NT2/D1 (cell line): Measurements from ENCODE around the gene MED23.

Experiments
- DNase-seq: peaks from one replicate; pipeline ENCODE4 v3.0.0-alpha.2; 2011; ENCODE audit warnings: low read depth, low spot score
- H3K27me3 ChIP-seq: 2 replicates; pipeline ENCODE4 v1.6.0; 2011; ENCODE audit warnings: mild to moderate bottlenecking; ENCODE audit not compliant: insufficient read length, insufficient read depth
- H3K36me3 ChIP-seq: 2 replicates; pipeline ENCODE4 v1.6.1; 2011; ENCODE audit warnings: mild to moderate bottlenecking, low read length, mixed read lengths; ENCODE audit not compliant: insufficient read depth, insufficient read length
- H3K4me1 ChIP-seq: 2 replicates; pipeline ENCODE4 v1.5.1; 2011; ENCODE audit not compliant: insufficient read depth, insufficient read length
- H3K4me3 ChIP-seq: 2 replicates; pipeline ENCODE4 v1.5.1; 2011; ENCODE audit warnings: low read depth; ENCODE audit not compliant: insufficient read length
- H3K9ac ChIP-seq: 2 replicates; pipeline ENCODE4 v1.6.0; 2011; ENCODE audit warnings: low read depth; ENCODE audit not compliant: insufficient read length
- H3K9me3 ChIP-seq: 2 replicates; pipeline ENCODE4 v1.5.1; 2011; ENCODE audit warnings: mild to moderate bottlenecking, low read length; ENCODE audit not compliant: insufficient read depth
- SUZ12 ChIP-seq: IDR thresholded peaks from 2 replicates; pipeline ENCODE4 v1.6.1; 2011; ENCODE audit not compliant: insufficient read length, insufficient read depth; ENCODE audit errors: extremely low read depth
- YY1 ChIP-seq: IDR thresholded peaks from 2 replicates; pipeline ENCODE4 v1.6.1; 2011; ENCODE audit not compliant: insufficient read length, insufficient read depth
- ZNF274 ChIP-seq: IDR thresholded peaks from 2 replicates; pipeline ENCODE4 v1.6.1; 2011; ENCODE audit warnings: mild to moderate bottlenecking, low read depth, low read length

MED23 gene

DNA sequence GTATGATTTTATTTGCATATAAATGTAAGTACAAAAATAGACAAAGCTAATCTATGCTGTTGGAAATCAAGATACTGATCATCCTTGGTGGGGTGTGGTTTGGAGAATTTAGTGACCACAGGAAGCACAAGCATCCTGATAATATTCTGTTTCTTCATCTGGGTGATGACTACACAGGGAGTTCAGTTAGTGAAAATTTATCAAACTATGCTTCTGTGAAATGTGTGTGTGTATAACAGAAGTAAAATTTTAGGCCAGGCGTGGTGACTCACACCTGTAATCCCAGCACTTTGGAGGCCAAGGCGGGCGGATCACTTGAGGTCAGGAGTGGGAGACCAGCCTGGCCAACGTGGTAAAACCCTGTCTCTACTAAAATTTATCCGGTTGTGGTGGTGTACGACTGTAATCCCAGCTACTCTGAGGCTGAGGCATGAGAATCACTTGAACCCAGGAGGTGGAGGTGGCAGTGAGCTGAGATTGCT is 29.6 kb upstream of the MED23 start:
- no peaks in the 10 kb centered on the region for H3K4me1 ChIP-seq
- TF ChIP-seq SUZ12 (no peak), ZNF274 (no peak), YY1 (no peak)
- no peak overlapping the region for H3K9ac ChIP-seq
- no peaks in the 10 kb centered on the region for H3K36me3 ChIP-seq
- no peak for DNase-seq
- H3K9me3 ChIP-seq = no peaks in the 10 kb centered on the region
- no peak overlapping the region for H3K4me3 ChIP-seq
- no peaks in the 10 kb centered on the region for H3K27me3 ChIP-seq

DNA sequence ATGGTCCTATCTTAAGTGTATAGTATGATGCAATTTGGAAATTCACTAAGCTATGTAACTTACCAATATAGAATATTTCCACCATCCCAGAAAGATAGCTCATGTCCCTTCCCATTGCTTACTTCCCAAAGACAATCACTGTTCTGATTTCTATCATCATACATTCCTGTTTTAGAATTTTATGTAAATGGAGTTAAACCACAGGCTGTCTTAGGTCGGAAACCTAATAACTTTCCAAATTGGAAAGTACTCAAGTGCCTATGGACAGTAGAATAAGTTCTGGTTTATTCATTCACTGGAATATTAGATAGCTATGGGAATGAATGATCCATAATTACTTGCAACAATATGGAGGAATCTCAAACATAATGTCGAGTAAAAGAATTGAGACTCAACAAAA is 29.2 kb upstream of the MED23 start:
- Histone ChIP-seq H3K9ac (no peak overlapping the region), H3K27me3 (no peaks in the 10 kb centered on the region), H3K9me3 (no peaks in the 10 kb centered on the region), H3K36me3 (no peaks in the 10 kb centered on the region), H3K4me1 (no peaks in the 10 kb centered on the region), H3K4me3 (no peak overlapping the region)
- TF ChIP-seq ZNF274 (no peak), YY1 (no peak), SUZ12 (no peak)
- DNase-seq = no peak

GRCh38 chr6:131656667-131657066 is 28.6 kb upstream of the MED23 start:
- no peaks in the 10 kb centered on the region for H3K27me3 ChIP-seq
- no peaks in the 10 kb centered on the region for H3K36me3 ChIP-seq
- H3K4me1 ChIP-seq = no peaks in the 10 kb centered on the region
- TF ChIP-seq SUZ12 (no peak), ZNF274 (no peak), YY1 (no peak)
- no peak overlapping the region for H3K4me3 ChIP-seq
- DNase-seq = no peak
- no peaks in the 10 kb centered on the region for H3K9me3 ChIP-seq
- no peak overlapping the region for H3K9ac ChIP-seq

DNA sequence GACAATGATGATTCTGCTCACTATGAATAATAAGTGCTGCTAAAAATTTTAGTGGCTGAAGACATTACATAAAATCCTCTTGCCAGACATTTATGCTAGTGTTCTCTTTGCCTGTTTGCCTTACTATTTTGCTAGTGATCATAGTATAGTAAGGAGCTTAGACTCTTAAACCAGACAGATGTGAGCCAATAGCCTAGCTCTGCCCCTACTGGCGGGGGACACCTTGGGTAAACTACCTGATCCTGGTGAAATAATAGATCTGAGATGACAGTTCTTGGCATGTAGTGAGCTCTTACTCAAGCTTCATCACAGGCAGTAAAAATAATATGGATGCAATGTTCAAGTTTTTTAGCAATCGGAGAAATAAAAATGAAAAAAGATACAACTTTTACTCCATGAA is 27.9 kb upstream of the MED23 start:
- no peak overlapping the region for H3K4me3 ChIP-seq
- H3K36me3 ChIP-seq = no peaks in the 10 kb centered on the region
- no peaks in the 10 kb centered on the region for H3K9me3 ChIP-seq
- no peak for DNase-seq
- no peak for TF ChIP-seq YY1
- no peak for TF ChIP-seq SUZ12
- no peak for TF ChIP-seq ZNF274
- H3K4me1 ChIP-seq = no peaks in the 10 kb centered on the region
- no peak overlapping the region for H3K9ac ChIP-seq
- H3K27me3 ChIP-seq = no peaks in the 10 kb centered on the region

GRCh38 chr6:131655387-131655786 is 27.3 kb upstream of the MED23 start:
- Histone ChIP-seq H3K4me1 (no peaks in the 10 kb centered on the region), H3K36me3 (no peaks in the 10 kb centered on the region), H3K27me3 (no peaks in the 10 kb centered on the region), H3K4me3 (no peak overlapping the region), H3K9ac (no peak overlapping the region), H3K9me3 (no peaks in the 10 kb centered on the region)
- TF ChIP-seq YY1 (no peak), SUZ12 (no peak), ZNF274 (no peak)
- no peak for DNase-seq

GRCh38 chr6:131654326-131654725 is 26.3 kb upstream of the MED23 start:
- no peak for DNase-seq
- H3K4me3 ChIP-seq = no peak overlapping the region
- H3K4me1 ChIP-seq = no peaks in the 10 kb centered on the region
- H3K9me3 ChIP-seq = no peaks in the 10 kb centered on the region
- TF ChIP-seq ZNF274 (no peak), SUZ12 (no peak), YY1 (no peak)
- H3K9ac ChIP-seq = no peak overlapping the region
- no peaks in the 10 kb centered on the region for H3K27me3 ChIP-seq
- H3K36me3 ChIP-seq = no peaks in the 10 kb centered on the region

GRCh38 chr6:131652472-131652871 is 24.4 kb upstream of the MED23 start:
- H3K27me3 ChIP-seq = no peaks in the 10 kb centered on the region
- no peak overlapping the region for H3K4me3 ChIP-seq
- no peaks in the 10 kb centered on the region for H3K4me1 ChIP-seq
- no peak overlapping the region for H3K9ac ChIP-seq
- H3K9me3 ChIP-seq = no peaks in the 10 kb centered on the region
- TF ChIP-seq ZNF274 = no peak
- no peak for TF ChIP-seq YY1
- no peak for TF ChIP-seq SUZ12
- H3K36me3 ChIP-seq = no peaks in the 10 kb centered on the region
- no peak for DNase-seq
